DND-41 (cell line): ENCODE data around the gene USP20.

Experiments used
- EZH2 ChIP-seq: IDR thresholded peaks from 3 replicates; pipeline ENCODE4 v1.6.1; 2012; ENCODE audit warnings: borderline replicate concordance, low read depth, mild to moderate bottlenecking, moderate library complexity, low read length, inconsistent platforms; ENCODE audit not compliant: severe bottlenecking
- TF ChIP-seq, protein P1 (sequence below): IDR thresholded peaks from 2 replicates; pipeline ENCODE4 v1.5.1; 2012; ENCODE audit warnings: borderline replicate concordance, low read length, moderate library complexity, mild to moderate bottlenecking; ENCODE audit not compliant: poor library complexity, severe bottlenecking; ENCODE audit errors: extremely low read depth

DNA sequence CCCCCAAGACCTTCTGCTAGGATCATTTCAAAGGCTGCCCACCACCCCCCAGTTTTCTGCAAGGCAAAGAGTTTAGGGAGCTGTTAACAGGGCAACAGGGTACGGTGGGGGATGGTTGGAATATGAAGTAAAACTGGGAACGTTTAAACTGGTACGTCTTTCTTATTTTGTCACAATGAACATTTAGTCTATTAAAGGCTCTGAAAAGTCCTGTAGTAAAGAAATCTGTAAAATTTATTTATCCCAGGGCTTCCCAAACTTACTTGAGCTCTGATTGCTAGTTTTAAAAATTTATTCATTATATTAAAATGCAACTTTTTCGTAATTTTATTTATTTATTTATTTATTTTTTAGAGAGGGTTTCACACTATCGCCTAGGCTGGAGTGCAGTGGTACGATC is 62.0 kb downstream of the USP20 start:
- TF ChIP-seq, protein P1, sequence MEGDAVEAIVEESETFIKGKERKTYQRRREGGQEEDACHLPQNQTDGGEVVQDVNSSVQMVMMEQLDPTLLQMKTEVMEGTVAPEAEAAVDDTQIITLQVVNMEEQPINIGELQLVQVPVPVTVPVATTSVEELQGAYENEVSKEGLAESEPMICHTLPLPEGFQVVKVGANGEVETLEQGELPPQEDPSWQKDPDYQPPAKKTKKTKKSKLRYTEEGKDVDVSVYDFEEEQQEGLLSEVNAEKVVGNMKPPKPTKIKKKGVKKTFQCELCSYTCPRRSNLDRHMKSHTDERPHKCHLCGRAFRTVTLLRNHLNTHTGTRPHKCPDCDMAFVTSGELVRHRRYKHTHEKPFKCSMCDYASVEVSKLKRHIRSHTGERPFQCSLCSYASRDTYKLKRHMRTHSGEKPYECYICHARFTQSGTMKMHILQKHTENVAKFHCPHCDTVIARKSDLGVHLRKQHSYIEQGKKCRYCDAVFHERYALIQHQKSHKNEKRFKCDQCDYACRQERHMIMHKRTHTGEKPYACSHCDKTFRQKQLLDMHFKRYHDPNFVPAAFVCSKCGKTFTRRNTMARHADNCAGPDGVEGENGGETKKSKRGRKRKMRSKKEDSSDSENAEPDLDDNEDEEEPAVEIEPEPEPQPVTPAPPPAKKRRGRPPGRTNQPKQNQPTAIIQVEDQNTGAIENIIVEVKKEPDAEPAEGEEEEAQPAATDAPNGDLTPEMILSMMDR, result no peak
- TF ChIP-seq EZH2, result no peak
